HG02943 (cell line): ENCODE measurements around the gene RABAC1.
A peak's percentile ranks its signal among the peaks of the same experiment; 100 is the strongest.
"Not testable (repeated sequence)": the region's sequence is repeated elsewhere in the genome, so short reads cannot be mapped to it uniquely, and the experiment has no call there.

Experiments
- ATAC-seq: cut with Tn5 transposase; IDR thresholded peaks from one replicate; pipeline ENCODE4 v1.9.1; 2021; ENCODE audit warnings: mild to moderate bottlenecking, low read depth, moderate library complexity; ENCODE audit not compliant: unreplicated experiment

Gene RABAC1

GRCh38 chr19:41959056-41960053 is at the start of gene RABAC1:
TSS of gene RABAC1 (minus strand) at chr19:41959321. CDS start at chr19:41959292, 29 bp downstream.
- ATAC-seq: peak; percentile 86

- no peak for ATAC-seq
These were observed 47.4 kb upstream of the RABAC1 start for GRCh38 chr19:42006569-42006968.

- ATAC-seq: no peak
These were observed 46.4 kb upstream of the RABAC1 start for GRCh38 chr19:42005504-42005903.

- ATAC-seq: no peak
These were observed 44.6 kb upstream of the RABAC1 start for GRCh38 chr19:42003506-42004294.

GRCh38 chr19:41999878-42000208 is 40.7 kb upstream of the RABAC1 start:
- ATAC-seq: no peak

- ATAC-seq: no peak
These were observed 40.2 kb upstream of the RABAC1 start for GRCh38 chr19:41999071-41999877.

GRCh38 chr19:41998246-41999020 is 39.3 kb upstream of the RABAC1 start:
- no peak for ATAC-seq

GRCh38 chr19:41997851-41998229 is 38.7 kb upstream of the RABAC1 start:
- ATAC-seq: no peak

- ATAC-seq: no peak
These were observed 38.2 kb upstream of the RABAC1 start for GRCh38 chr19:41997121-41997850.

GRCh38 chr19:41995959-41996797 is 37.1 kb upstream of the RABAC1 start:
- no peak for ATAC-seq

GRCh38 chr19:41994994-41995958 is 36.2 kb upstream of the RABAC1 start:
- no peak for ATAC-seq

GRCh38 chr19:41994521-41994971 is 35.4 kb upstream of the RABAC1 start:
- no peak for ATAC-seq

GRCh38 chr19:41993612-41994483 is 34.7 kb upstream of the RABAC1 start, which contains the start of gene ATP1A3:
TSS of gene ATP1A3 (minus strand) at chr19:41994230. CDS start at chr19:41994076, 154 bp downstream.
- ATAC-seq: no peak

- ATAC-seq: not testable (repeated sequence)
These were observed 32.9 kb upstream of the RABAC1 start for GRCh38 chr19:41991925-41992569.

- ATAC-seq: no peak
These were observed 31.9 kb upstream of the RABAC1 start for GRCh38 chr19:41991025-41991424.

- no peak for ATAC-seq
These were observed 31.5 kb upstream of the RABAC1 start for GRCh38 chr19:41990615-41991014.
